NCI-H187 treated with DMSO at 0.1 percent for 48 hours (cell line): ENCODE data around the gene BAIAP2.

Source experiments
- DNase-seq: peaks from one replicate; lab custom pipeline; 2025; lab: John Stamatoyannopoulos, UW

Gene BAIAP2

GRCh38 chr17:81052199-81052997 lies 17.4 kb downstream of the BAIAP2 start:
- no peak for DNase-seq

DNA sequence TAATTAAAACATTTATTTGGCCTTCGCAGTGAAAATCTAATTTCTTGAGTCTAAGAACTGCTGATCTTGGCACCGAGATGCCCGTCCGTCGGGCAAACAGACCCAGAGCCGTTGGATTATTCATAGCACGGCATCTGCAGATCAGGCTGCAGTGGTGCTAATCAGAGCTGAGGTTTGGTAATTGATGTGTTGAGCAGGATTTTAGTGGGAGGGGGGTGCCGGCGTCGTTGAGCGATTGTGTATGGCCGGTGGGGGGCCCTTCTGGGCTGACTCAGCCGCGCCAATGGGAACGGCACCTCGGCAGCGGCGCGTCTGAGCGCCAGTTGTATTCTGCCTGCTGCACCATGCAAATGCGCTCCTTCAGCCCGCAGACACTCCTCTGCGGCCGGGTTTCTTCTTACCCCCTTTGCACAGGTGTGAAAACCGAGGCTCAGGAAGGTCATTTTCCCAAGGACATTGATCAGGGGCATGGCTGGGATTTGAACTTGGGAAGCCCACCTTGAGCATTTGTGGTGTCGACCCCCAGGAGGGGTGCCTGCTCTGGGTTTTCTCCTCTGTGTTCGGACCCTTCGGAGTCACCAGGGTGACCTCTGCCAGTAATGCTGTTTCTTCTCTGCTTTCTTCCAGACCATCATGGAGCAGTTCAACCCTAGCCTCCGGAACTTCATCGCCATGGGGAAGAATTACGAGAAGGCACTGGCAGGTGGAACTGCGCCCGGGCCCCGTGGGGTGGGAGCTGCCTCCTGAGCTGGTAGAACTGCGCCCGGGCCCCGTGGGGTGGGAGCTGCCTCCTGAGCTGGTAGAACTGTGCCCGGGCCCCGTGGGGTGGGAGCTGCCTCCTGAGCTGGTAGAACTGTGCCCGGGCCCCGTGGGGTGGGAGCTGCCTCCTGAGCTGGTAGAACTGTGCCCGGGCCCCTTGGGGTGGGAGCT lies 18.4 kb downstream of the BAIAP2 start:
- DNase-seq, result no peak

DNA sequence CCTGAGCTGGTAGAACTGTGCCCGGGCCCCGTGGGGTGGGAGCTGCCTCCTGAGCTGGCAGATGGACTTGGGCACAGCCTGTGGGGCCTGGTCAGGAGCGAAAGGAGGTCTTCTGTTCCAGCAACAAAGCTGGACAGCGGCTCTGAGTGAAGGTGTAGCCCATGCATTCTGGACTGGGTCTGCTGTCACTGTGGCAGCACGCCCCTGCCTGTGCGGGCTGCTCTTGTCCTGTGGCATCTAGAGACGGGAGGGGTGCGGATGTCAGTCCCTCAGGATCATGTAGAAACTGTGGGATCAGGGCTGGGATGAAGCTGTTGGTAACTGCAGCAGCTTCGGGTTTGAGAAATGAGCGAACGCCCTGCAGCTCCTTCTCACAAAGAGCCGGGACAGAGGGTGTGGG lies 19.4 kb downstream of the BAIAP2 start:
- DNase-seq, result no peak

DNA sequence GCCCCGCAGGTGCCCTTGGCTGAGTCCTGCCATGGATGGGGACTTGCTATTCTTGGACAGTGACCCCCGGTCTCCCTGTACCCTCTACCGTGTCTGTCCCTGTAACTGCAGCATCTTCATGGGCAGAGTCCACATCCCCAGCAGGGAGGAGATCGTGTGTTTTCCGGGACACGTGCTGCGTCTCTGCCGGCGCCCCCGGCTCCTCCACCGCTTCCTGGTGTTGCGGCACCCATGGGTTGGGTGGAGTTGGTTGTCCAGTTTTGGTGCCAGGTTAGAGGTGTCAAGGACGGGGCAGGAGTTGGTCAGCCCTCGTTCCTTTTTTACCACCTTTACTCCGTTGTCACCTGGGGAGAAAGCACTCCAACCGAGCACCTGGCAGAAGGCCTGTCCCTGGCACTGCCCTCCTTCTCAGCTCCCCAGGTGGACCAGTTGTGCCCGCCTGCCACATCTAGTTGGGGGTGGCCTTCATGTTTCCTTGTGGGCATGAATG lies 20.0 kb downstream of the BAIAP2 start:
- no peak for DNase-seq

DNA sequence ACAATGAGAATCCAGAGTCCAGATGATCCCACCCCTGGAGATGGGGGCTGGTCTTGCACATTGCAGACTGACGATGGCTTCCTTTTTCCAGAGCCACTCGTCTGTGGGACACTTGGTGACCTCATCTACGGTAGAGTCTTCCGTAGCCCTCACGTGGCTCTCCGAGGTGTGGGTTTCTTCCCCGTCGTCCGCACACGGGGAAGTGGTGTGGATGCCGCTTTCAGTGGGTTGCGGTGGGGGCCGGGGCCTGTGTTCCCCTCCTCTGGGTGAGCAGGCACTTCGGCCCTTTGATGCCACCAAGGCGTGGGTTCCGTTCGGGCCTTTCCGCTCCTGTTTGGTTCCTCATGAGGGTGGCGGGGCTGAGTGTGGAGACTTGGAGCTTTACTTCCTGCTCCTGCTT lies 21.4 kb downstream of the BAIAP2 start:
- DNase-seq, result no peak

DNA sequence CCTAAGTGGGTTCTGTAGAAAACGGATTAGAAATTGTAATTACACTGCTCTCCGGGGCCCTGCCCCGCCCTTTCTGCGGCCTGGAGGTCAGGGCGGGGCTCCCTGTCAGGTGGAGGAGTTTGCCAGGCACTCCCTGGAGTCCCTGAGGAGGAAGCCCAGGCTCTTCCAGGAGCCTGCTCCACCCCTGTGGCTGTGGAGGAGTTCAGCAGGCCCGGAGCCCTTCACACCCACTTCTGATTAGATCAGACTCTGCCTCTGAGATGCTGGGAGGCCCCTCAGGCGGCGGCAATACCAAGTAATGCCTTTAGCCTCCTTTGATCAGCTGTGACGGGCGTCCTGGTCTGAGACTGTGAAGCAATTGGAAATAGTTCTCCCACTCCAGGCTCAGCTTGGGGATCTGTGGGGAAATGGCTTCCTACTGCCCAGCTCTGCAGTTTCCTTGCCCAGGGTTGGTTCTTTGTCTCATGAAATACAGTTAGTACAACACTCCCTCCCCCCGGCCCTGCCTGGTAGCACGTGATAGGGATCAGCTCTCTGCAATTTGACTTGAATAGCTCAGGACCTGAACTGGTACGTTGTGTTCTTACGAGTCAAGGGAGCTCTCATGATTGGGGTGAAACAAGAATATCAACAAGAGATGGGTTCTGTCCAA lies 22.3 kb downstream of the BAIAP2 start:
- peak; percentile 36 for DNase-seq

DNA sequence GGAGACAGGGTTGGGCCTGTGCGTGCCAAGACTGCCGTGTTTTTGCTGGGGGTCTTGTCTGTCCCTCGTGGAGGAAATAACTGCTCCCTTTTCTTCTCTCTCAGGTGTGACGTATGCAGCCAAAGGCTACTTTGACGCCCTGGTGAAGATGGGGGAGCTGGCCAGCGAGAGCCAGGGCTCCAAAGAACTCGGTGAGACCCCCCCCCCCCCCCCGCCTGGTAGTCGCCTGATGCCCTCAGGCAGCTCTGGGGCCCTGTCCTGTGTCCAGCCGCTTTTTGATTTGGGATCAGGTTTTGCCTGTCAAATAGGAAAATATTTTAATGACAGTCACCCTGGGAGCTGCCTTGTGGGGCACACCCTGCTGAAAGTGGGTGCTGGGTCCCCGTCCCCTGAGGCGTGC lies 22.8 kb downstream of the BAIAP2 start:
- no peak for DNase-seq

GRCh38 chr17:81058263-81058871 lies 23.4 kb downstream of the BAIAP2 start:
- no peak for DNase-seq

DNA sequence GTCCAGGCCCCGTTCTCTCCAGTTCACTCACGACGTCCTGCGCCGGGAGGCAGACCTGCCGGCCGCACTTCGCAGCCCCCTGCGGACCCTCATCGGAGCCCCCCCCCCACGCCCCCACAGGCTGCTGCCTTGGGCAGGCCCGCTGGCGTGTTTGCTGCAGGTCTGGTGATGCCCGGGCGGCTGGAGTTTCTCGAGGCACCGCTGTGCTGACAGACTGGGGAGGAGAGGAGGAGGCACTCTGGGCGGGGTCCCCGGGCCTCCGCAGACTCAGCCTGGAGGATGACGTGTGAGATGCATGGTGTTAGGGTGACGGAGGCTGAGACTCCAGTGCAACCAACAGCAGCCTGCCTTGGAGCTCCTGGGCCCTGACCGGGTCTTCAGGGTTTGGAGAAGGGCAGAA lies 24.1 kb downstream of the BAIAP2 start:
- DNase-seq, result no peak

- DNase-seq, result no peak
Observed at GRCh38 chr17:81060416-81060815, 25.5 kb downstream of the BAIAP2 start.

DNA sequence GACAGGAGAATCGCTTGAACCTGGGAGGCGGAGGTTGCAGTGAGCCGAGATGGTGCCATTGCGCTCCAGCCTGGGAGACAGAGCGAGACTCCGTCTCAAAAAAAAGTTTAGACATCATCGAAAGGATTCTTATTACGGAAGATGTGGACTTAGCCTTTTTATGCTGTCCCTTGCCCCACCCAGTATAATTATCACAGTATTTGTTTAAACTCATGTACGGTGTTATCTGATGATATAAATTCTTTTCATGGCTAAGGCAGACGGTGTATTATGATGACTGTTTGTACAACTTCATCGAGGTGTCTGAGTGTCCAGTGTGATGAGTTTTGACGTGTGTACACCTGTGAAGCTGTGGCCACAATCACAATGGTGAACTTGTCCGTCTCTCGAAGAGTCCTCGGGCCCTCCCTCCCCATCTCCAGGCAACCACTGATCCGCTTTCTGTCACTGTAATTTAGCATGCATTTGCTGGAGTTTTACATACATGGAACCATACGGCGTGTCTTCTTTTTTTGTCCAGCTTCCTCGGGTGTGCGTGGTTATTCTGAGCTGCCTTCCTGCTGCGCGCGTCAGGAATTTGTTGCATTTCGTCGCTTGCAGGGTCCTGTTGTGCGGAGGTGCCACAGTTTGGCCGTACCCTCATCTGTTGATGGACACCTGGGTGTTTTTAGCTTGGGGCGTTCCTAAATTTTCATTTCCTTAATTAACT lies 26.2 kb downstream of the BAIAP2 start:
- no peak for DNase-seq

GRCh38 chr17:81062014-81062780 lies 27.2 kb downstream of the BAIAP2 start:
- DNase-seq, result no peak

GRCh38 chr17:81063106-81064093 lies 28.4 kb downstream of the BAIAP2 start:
- no peak for DNase-seq

- DNase-seq, result no peak
Observed at GRCh38 chr17:81064678-81065475, 29.9 kb downstream of the BAIAP2 start.

DNA sequence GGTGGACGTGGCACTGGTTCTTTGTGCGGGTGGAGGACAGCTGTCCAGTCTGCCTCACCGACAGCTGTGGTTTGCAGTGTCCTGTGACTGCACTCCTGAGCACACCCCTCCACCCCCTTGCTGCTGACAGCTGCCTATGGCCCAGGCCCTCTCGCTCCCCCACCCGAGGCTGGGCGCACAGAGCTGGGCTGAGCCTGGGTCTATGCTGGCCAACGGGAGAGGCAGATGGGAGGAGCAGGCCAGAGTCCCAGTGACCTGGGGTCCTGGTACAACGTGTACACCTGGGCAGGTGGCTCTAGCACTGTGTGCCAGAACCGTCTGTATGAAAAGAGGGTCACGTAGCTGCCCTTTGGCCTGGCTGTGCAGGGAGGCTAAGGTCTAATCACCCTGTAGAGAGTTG lies 30.5 kb downstream of the BAIAP2 start:
- DNase-seq, result no peak

- DNase-seq, result no peak
Observed at GRCh38 chr17:81066072-81066471, 31.1 kb downstream of the BAIAP2 start.

DNA sequence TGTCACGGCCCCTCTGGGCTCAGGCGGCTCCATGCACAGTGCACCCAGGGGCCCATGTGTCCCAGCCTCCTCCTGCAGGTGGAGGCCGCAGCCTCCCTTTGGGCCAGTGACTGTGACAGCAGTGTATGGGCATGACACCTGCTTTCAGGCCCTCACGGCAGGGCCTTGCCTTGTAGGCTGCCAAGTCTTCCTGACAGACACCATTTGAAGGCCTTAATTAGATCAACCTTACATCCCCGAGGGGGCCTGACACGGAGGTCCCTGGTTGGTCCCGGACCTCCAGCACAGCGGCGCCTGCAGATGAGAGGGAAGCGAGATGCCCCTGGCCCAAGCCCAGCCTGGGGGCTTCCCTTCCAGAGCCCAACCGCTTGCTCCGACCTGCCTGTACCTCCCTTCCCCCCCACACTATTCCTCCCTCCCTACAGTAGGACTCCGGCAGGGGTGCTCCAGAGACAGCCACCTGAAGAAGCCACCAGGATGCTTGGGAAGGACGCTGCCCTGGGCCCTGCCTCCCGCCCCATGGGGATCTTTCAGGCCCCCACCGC lies 31.9 kb downstream of the BAIAP2 start:
- no peak for DNase-seq

- DNase-seq, result no peak
Observed at GRCh38 chr17:81067391-81067811, 32.5 kb downstream of the BAIAP2 start.
